Measurements from ENCODE around the gene FTH1. TPM values are rescaled to one million over a fixed set of nuclear protein-coding genes. Genes with fewer than 3 reads are reported as not detected.

FTH1 gene
- polyA plus RNA-seq, 10 donors = 1,283 to 1,536 (median 1,379) TPM

DNA sequence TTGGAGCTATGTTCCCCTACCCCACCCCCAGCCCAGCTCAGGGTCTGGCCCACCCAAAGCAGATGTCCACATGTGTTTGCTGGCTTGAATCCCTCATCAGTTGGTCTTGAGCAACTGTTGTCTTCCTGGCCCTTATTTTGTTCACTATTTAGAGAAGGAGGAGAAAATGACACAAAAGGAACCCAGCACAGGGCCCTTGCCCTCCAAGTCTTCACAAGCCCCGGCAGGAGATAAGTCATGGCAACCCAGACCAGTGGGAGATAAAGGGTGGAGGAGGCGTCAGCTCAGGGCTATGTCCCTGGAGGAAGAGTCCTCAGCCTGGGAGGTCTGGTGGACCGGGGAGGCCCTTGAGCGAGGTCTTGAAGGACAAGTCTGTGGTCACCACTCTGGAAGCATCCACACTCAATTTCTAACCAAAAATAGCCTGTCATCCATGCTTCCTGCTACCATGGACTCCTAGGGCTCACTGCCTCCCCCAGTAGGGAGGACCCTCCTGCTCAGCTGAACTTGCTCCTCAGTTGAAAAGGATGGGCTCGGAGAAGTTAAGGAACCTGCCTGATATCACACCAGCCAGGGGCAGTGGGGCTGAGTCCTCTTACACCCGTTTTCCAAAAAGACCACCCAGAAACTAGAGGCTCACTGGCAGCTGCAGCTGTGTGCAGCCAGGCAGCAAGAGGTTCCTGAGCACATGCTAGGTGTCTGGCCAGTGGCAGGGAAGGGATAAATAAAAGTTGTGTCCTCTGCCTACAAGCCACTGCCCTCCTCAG, 48.3 kb downstream of the FTH1 start:
- DNase-seq = peak in 1 of 3 donors; percentile 72

DNA sequence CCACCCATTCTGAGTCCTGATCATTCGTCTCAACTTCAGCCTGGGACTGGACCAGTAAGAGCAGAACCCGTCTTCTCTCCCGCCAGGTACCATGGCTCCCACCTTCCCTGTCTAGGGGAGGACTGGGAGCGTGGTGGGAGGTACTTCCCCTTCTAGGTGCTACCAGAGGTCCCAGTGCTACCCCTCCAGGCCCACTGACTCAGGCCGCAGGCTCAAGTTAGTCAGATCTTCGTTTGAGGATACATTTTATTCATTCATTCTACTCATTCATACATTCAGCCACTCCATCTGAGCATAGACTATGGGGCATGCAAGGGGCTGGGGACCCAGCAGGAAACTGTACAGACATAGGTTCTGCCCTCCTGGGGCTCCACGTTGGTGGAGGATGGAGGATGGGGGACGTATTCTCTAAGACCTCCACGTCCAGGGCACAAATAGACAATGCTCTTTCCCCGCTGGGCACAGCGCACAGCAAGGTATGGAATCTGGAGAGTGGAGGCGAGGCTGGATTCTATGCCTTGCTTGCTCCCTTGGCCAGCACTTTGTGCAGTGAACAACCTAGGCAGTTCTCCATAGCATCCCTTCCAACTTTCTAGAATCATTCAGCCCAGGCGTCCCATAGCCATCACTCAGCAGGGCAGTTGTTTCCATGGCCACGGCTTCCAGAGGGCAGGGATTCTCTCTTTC, 49.0 kb downstream of the FTH1 start:
- peak in 1 of 3 donors; percentile 43 for DNase-seq

DNA sequence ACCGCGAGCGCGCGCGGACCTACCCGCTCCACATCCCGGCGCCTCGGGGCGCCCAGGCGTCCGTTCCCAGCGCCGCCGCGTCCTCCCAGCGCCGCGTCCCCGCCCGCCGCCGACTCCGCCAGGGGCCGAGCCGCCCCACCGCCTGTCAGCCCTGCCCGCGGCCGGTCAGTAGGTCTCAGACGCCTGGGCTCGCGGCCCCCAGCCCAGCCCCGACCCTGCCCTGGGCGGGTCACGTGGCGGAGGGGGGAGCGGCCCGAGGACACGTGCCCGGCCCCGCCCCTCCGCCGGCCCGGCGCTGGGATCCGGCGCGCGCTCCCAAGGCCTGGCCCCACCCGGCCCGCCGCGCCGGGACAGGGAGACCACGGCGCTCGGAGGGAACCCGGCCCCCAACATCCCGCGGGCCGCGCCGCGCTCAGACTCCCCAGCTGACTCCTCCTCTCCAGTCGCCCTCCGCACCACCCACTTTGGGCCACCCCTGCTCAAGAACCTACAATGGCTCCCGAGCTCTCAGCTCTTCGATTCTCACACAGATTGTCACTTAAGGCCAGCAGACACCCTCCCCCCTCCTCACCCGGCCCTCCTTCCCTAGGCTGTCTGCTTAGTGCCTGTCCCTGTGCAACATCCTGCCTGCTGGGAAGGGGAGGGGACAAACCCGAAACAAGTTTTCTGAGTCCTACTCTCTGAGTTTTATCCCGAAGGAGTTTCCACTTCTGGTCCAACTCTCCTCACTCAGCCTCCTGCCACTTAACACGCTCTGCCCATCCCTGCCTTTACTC, 49.9 kb downstream of the FTH1 start, which contains the start of gene RAB3IL1:
RAB3IL1 (minus strand) TSS at position 233 of the 776 bp plus-strand sequence; CDS start at position 34, 199 bp downstream.
- DNase-seq = peak; percentile 56 to 91 (median 81)

DNA sequence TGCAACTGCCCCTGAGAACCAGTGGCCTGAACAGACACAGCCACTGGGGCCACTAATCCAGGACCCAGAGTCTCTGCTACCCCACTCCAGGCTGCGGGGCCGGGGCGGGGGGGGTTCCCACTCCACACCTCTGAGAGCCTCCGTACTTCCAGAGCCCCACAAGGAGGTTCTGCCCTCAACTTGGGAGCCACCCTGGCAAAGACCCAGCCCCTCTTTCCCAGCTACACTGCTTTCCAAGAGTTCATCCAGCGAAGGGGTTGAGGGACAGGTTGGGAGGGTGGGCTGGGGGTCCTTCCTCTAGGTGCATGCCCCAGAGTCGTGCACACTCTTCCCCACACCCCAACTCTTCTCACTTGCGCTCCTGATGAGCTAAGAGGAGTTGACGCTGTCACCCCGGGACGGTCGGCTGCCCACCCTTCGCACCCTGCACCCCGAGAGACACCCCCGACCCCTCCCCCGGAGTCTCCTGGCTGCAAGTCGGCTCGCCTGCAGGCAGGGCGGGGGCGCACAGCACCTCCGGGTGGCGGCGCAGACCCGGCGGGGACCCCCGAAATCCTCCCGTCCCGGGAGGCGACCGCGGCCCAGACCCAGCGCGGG, 50.6 kb downstream of the FTH1 start:
- DNase-seq = no peak

DNA sequence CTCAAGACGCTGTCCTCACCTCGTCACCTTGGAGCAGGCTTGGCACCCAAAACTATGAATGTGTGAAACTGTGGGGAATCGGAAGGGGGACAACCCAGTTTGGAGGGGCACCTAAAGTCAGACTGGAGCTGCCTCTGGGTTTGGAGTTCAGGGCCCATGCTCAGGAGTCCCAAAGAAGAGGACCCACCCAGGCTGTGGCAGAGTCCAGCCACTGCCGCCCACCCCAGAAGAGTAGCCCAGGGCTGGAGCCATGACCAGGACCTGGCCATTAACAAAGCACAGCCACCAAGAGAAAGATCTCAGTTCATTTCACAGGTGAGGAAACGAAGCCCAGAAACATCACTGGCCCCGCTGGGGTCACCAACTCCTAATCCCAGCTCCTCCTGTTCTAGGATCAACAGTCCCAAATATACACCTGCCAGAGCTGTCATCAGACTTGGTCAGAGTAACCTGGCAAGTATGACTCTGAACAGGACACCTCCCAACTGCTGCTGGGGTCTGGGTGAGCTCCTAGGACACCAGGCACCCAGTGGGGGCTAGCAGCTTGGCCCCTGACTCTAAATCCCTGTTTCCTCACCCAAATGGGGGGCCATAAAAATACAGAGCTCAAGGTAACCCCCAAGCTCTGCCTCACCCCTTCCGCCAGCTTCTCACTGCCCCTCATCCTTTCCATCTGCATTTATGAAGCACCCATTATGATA, 52.8 kb downstream of the FTH1 start:
- peak in 1 of 3 donors; percentile 1 for DNase-seq

Other genes starting within 250 kb of the FTH1 start
- gene MYRF, start 215.0 kb downstream of the FTH1 start, polyA plus RNA-seq (ENCODE audit: insufficient read length in 10 of 10) = 1 to 10 TPM in 7 of 10 donors, under 1 TPM in 3; 0.48 to 2.2 (median 1.1) TPM
- 100 to 1,000 TPM; 123 to 167 (median 137) TPM for gene TMEM258, start 175.0 kb downstream of the FTH1 start, polyA plus RNA-seq (ENCODE audit: insufficient read length in 10 of 10)
- gene FEN1, start 174.7 kb downstream of the FTH1 start, polyA plus RNA-seq (ENCODE audit: insufficient read length in 10 of 10) = 10 to 100 TPM; 13.5 to 25.8 (median 15.5) TPM
- 10 to 100 TPM; 17.4 to 32.3 (median 23.3) TPM for gene FADS1, start 150.6 kb downstream of the FTH1 start, polyA plus RNA-seq (ENCODE audit: insufficient read length in 10 of 10)
- gene FADS2, start 139.3 kb downstream of the FTH1 start, polyA plus RNA-seq (ENCODE audit: insufficient read length in 10 of 10) = 100 to 1,000 TPM in 3 of 10 donors, 10 to 100 TPM in 7; 75.7 to 121 (median 87.4) TPM
- 10 to 100 TPM; 27.6 to 51.1 (median 44.6) TPM for gene FADS3, start 76.1 kb downstream of the FTH1 start, polyA plus RNA-seq (ENCODE audit: insufficient read length in 10 of 10)
- 10 to 100 TPM; 18.3 to 36.1 (median 24.9) TPM for gene RAB3IL1, start 50.1 kb downstream of the FTH1 start, polyA plus RNA-seq (ENCODE audit: insufficient read length in 10 of 10)
- 1 to 10 TPM; 2.6 to 4.6 (median 3.3) TPM for gene BEST1, start 17.3 kb downstream of the FTH1 start, polyA plus RNA-seq (ENCODE audit: insufficient read length in 10 of 10)
- gene INCENP, start 156.4 kb upstream of the FTH1 start, polyA plus RNA-seq (ENCODE audit: insufficient read length in 10 of 10) = 10 to 100 TPM; 13.2 to 26.7 (median 17.5) TPM
- gene SCGB1D1, start 222.6 kb upstream of the FTH1 start, polyA plus RNA-seq (ENCODE audit: insufficient read length in 10 of 10) = not detected
- not detected for gene SCGB2A1, start 241.0 kb upstream of the FTH1 start, polyA plus RNA-seq (ENCODE audit: insufficient read length in 10 of 10)

Data from muscle of back (tissue), 11 donors.